HepG2 (cell line): ENCODE data around the gene PROM2. TPM values are rescaled to one million over a fixed set of nuclear protein-coding genes. Genes with fewer than 3 reads are reported as not detected.

Experiments used
- ATAC-seq: fragments of 200-7000 bp; cut with Tn5 transposase; 3 replicates; pipeline ENCODE4 v1.9.1; 2020; ENCODE audit warnings: mild to moderate bottlenecking, moderate library complexity
- BruUV-seq: library from RNA; stranded (reverse); fragments of 400-500 nt; replicated peaks from 2 replicates; lab custom pipeline; 2021; lab: Mats Ljungman, UMichigan
- CTCF ChIA-PET: fragments of 300-600 bp; formaldehyde crosslinking; extraction: SDS; loops from one replicate; lab custom pipeline; 2021; ENCODE audit warnings: low total read pairs, inconsistent platforms, low intra/inter-chr PET ratio; lab: Yijun Ruan, JAX
- POLR2A ChIA-PET: fragments of 350-600 bp; sonication (Branson Sonifier 250); formaldehyde crosslinking; loops from one replicate; lab custom pipeline; 2020; ENCODE audit warnings: antibody characterized with exemption, inconsistent platforms; lab: Yijun Ruan, JAX
- DNase-seq: peaks from one replicate; pipeline ENCODE4 v3.0.0-alpha.2; 2015; ENCODE audit warnings: low spot score
- FAIRE-seq: peaks from 3 replicates; lab custom pipeline; 2011; peaks lifted over from hg19 to GRCh38; lab: Jason Lieb, UNC
- H2AFZ ChIP-seq: one replicate; pipeline ENCODE4 v1.6.1; 2011; ENCODE audit warnings: low read length, inconsistent platforms
- H3K27ac ChIP-seq: fragments of 300-600 bp; 3 replicates; pipeline ENCODE4 v1.8.0; 2011; ENCODE audit warnings: mixed run types, mild to moderate bottlenecking, mixed read lengths, low read length, inconsistent platforms; ENCODE audit not compliant: insufficient read depth; ENCODE audit errors: extremely low read length
- H3K27me3 ChIP-seq, 2 experiments: fragments of 200-600 bp in 1 of 2; 2 replicates in 1 of 2; 3 replicates in 1 of 2; pipeline versions ENCODE4 v1.6.0 to v1.8.0; 2011; ENCODE audit warnings: low read length in 2 of 2, mild to moderate bottlenecking in 2 of 2, moderate library complexity in 2 of 2, inconsistent platforms in 1 of 2; ENCODE audit not compliant: insufficient read depth in 2 of 2, control insufficient read depth in 1 of 2
- H3K36me3 ChIP-seq, 2 experiments: fragments of 200-600 bp in 1 of 2; replicated peaks in 1 of 2; 2 replicates in 1 of 2; 3 replicates in 1 of 2; pipeline versions ENCODE4 v1.5.1 to v1.8.0; 2011; ENCODE audit warnings: low read length in 2 of 2, inconsistent platforms in 1 of 2; ENCODE audit not compliant: insufficient read depth in 2 of 2, control insufficient read depth in 1 of 2
- H3K4me1 ChIP-seq: 2 replicates; pipeline ENCODE4 v1.5.1; 2012; ENCODE audit warnings: low read length, inconsistent platforms; ENCODE audit not compliant: insufficient read depth
- H3K4me2 ChIP-seq: 2 replicates; pipeline ENCODE4 v1.6.0; 2011; ENCODE audit warnings: low read depth, low read length, inconsistent platforms
- H3K4me3 ChIP-seq, 3 experiments: fragments of 200-600 bp in 1 of 3; sonication (generic), shearing (Covaris generic) in 1 of 3; replicated peaks in 1 of 3; 2 replicates each; pipeline ENCODE4 v1.5.1; 2011 to 2016; ENCODE audit warnings: low read length in 3 of 3, inconsistent platforms in 2 of 3, low read depth in 2 of 3, mild to moderate bottlenecking in 2 of 3, control low read depth in 1 of 3, mixed read lengths in 1 of 3; ENCODE audit not compliant: insufficient read depth in 1 of 3
- H3K79me2 ChIP-seq: one replicate; pipeline ENCODE4 v1.6.1; 2011; ENCODE audit warnings: low read length, inconsistent platforms; ENCODE audit not compliant: insufficient read depth
- H3K9ac ChIP-seq: 2 replicates; pipeline ENCODE4 v1.6.0; 2011; ENCODE audit warnings: mild to moderate bottlenecking, low read depth, low read length, inconsistent platforms; ENCODE audit not compliant: insufficient read depth
- H3K9me3 ChIP-seq: 2 replicates; pipeline ENCODE4 v1.5.1; 2012; ENCODE audit warnings: mild to moderate bottlenecking, low read length
- H4K20me1 ChIP-seq: 2 replicates; pipeline ENCODE4 v1.6.0; 2011; ENCODE audit warnings: inconsistent platforms, mild to moderate bottlenecking, low read length, moderate library complexity; ENCODE audit not compliant: insufficient read depth
- HNRNPK ChIP-seq: fragments of 200-400 bp; formaldehyde crosslinking; IDR thresholded peaks from 2 replicates; pipeline ENCODE4 v1.6.1; 2018; ENCODE audit warnings: low read length, low read depth, moderate library complexity, mild to moderate bottlenecking; ENCODE audit not compliant: poor library complexity, severe bottlenecking
- SETDB1 ChIP-seq: sonication (generic); formaldehyde crosslinking; IDR thresholded peaks from 2 replicates; pipeline ENCODE4 v1.5.1; 2020; ENCODE audit warnings: missing genetic modification reagents, mild to moderate bottlenecking, borderline replicate concordance
- ZNF264 ChIP-seq: sonication (generic); formaldehyde crosslinking; IDR thresholded peaks from 2 replicates; pipeline ENCODE4 v1.4.0; 2020; ENCODE audit warnings: missing genetic modification reagents
- WGBS: methylation state at CpG from one replicate; pipeline ENCODE4 v1.1.6; 2017; ENCODE audit warnings: low lambda C conversion rate; 5-methylcytosine and 5-hydroxymethylcytosine counted together
- in situ Hi-C: cut with HindIII; loops from 2 replicates; pipeline ENCODE4 v1.10.0; 2017; ENCODE audit warnings: low pct_unique_long_range_greater_than_20kb; ENCODE audit not compliant: extremely low pct_ligation_motif_present
- intact Hi-C: fragments of 100-400 bp; cut with micrococcal nuclease; formaldehyde crosslinking; loops from one replicate; pipeline ENCODE4 v1.10.0; 2022; ENCODE audit not compliant: unreplicated experiment
- polyA plus RNA-seq, 8 experiments: library from polyadenylated mRNA; depleted of rRNA in 3 of 8; stranded (reverse) in 7 of 8; unstranded in 1 of 8; fragments of >200 nt; fragmentation: Illumina TruSeq in 4 of 8; extraction: Trizol in 4 of 8; gene quantifications; 2 replicates each; pipeline versions ENCODE4 v1.2.1 to v1.2.3, GENCODE V29; 2011 to 2016; ENCODE audit warnings: low read depth in 4 of 8, missing spikeins in 1 of 8, mixed read lengths in 1 of 8; ENCODE audit not compliant: insufficient read depth in 1 of 8
- total RNA-seq, 5 experiments: library from RNA; depleted of rRNA; stranded (reverse); fragments of >200 nt; fragmentation: Illumina TruSeq; extraction: Trizol; gene quantifications; 2 replicates each; pipeline ENCODE4 v1.2.3, GENCODE V29; 2016; ENCODE audit warnings: low read depth in 1 of 5
- TF ChIP-seq, protein P1 (sequence below): sonication (generic); formaldehyde crosslinking; IDR thresholded peaks from 2 replicates; pipeline ENCODE4 v1.4.0; 2020; ENCODE audit warnings: missing genetic modification reagents
- TF ChIP-seq, protein P2 (sequence below): sonication (generic); formaldehyde crosslinking; IDR thresholded peaks from 2 replicates; pipeline ENCODE4 v1.5.1; 2020; ENCODE audit warnings: missing genetic modification reagents, mild to moderate bottlenecking, borderline replicate concordance
- TF ChIP-seq, protein P3 (sequence below): sonication (generic); formaldehyde crosslinking; IDR thresholded peaks from 2 replicates; pipeline ENCODE4 v1.8.1; 2023; ENCODE audit warnings: missing genetic modification reagents, mild to moderate bottlenecking, borderline replicate concordance

PROM2 gene
- total and polyA plus RNA-seq, 2 of the 13 experiments (the other 11 are each of a cell fraction or from before 2014, with no cell fraction given), result not detected

DNA sequence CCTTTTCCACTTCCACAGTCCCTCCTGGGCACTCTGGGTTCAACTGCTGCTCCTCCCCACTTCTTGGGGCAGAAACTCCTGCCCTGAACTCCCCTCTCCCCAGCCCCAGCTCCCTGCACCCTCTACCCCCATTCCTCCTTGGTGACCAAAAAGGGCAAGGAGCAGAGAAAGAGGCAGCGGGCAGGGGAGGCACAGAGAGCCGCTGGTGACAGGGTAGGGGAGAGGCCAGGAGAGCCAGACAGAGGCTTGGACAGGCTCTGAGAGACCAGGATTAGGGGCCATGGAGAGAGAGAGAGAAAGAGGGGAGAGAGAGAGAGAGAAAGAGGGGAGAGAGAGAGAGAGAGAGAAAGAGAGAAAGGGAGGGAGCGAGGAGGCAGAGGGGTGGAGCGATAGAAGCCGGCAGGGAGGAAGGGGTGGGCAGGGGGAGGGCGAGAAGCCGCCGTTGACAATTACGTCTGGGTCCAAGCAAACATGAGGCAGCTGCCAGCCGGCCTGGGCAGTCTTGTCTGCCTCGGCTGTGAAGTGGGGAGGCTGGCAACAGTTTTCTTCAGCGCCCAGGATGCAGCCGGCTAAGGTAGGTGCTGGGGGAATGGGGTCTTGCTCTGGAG is 22.7 kb downstream of the PROM2 start, which contains the start of gene KCNIP3:
Gene KCNIP3, plus strand, starts transcription at position 468 of the 608 bp plus-strand sequence. Its CDS starts 92 bp downstream, at position 560.
- Histone ChIP-seq H3K4me2 (no peak within 1 kb of the TSS), H3K27me3 (peaks cover 8 to 70% of the 10 kb centered on the region in 2 experiments; a peak in 3 of 5 replicates), H3K36me3 (no peaks in the 10 kb centered on the region), H3K9ac (no peak within 1 kb of the TSS), H3K4me1 (no peaks in the 10 kb centered on the region), H3K9me3 (no peaks in the 10 kb centered on the region), H2AFZ (no peak within 1 kb of the TSS), H3K4me3 (no peak within 1 kb of the TSS), H3K27ac (no peak within 1 kb of the TSS), H3K79me2 (no peaks in the 10 kb centered on the region), H4K20me1 (no peaks in the 10 kb centered on the region; the same call in 1 of the 2 replicates)
- BruUV-seq, result no TSS peak
- whole genome bisulfite sequencing, result 6% methylated on average over 13 of the region's 13 CpGs
- POLR2A ChIA-PET, result no interaction called here
- FAIRE-seq, result no peak
- DNase-seq, result no peak
- no peak for ATAC-seq
- CTCF ChIA-PET, result no interaction called here
- intact Hi-C loops (no loop called here), in situ Hi-C loops (no loop called here)
- TF ChIP-seq, protein P1, sequence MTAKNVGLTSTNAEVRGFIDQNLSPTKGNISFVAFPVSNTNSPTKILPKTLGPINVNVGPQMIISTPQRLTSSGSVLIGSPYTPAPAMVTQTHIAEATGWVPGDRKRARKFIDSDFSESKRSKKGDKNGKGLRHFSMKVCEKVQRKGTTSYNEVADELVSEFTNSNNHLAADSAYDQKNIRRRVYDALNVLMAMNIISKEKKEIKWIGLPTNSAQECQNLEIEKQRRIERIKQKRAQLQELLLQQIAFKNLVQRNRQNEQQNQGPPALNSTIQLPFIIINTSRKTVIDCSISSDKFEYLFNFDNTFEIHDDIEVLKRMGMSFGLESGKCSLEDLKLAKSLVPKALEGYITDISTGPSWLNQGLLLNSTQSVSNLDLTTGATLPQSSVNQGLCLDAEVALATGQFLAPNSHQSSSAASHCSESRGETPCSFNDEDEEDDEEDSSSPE (CRISPR knock-in tag), result no peak

DNA sequence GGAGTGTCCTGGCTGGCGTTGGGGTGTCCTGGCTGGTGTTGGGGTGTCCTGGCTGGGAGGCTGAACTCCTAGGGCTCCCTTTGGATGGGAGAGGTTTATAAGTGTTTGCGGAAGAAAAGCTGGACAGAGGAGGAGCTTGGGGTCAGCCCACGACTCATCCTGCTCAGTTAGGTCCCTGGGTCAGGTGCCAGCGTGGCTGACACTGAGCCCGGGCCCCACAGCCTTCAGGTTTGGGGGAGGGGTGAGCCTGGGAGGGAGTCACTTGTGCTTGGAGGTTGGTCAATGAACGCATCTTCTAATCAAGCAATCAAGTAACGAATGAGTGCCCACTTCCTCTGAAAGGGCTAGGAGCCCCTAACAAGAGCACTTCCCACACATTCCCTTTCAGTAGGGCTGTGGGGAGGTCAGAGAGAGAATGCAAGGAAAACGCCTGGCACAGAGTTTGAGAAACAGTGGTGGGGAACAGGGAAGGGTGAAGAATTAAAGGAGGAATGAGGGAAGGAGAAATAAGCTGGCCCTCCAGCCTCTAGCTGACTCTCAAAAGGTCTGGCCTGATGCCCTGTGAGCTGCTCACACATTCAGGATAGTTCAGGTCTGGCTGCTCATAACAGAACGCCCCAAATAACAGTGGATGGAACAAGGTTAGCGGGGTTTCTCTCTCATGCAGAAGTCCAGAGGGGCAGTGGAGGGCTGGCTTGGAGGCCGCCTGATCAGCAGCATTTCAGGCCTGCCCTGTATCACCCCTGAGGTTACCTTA is 23.6 kb downstream of the PROM2 start:
- intact Hi-C loops, result no loop called here
- BruUV-seq, result no TSS peak

More for the DNA sequence above, 23.6 kb downstream of the PROM2 start:
- POLR2A ChIA-PET, result no interaction called here
- H3K36me3 ChIP-seq, result no peaks in the 10 kb centered on the region
- H3K4me2 ChIP-seq, result no peak overlapping the region
- WGBS, result 17% methylated on average over 11 of the region's 11 CpGs
- no peaks in the 10 kb centered on the region for H3K79me2 ChIP-seq
- H2AFZ ChIP-seq, result no peak overlapping the region
- TF ChIP-seq SETDB1 (CRISPR knock-in tag) (no peak), HNRNPK (no peak), ZNF264 (CRISPR knock-in tag) (no peak)
- TF ChIP-seq, protein P2, sequence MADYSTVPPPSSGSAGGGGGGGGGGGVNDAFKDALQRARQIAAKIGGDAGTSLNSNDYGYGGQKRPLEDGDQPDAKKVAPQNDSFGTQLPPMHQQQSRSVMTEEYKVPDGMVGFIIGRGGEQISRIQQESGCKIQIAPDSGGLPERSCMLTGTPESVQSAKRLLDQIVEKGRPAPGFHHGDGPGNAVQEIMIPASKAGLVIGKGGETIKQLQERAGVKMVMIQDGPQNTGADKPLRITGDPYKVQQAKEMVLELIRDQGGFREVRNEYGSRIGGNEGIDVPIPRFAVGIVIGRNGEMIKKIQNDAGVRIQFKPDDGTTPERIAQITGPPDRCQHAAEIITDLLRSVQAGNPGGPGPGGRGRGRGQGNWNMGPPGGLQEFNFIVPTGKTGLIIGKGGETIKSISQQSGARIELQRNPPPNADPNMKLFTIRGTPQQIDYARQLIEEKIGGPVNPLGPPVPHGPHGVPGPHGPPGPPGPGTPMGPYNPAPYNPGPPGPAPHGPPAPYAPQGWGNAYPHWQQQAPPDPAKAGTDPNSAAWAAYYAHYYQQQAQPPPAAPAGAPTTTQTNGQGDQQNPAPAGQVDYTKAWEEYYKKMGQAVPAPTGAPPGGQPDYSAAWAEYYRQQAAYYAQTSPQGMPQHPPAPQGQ (CRISPR knock-in tag), result no peak
- TF ChIP-seq, protein P3, sequence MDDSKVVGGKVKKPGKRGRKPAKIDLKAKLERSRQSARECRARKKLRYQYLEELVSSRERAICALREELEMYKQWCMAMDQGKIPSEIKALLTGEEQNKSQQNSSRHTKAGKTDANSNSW, result no peak
- H3K4me1 ChIP-seq, result no peaks in the 10 kb centered on the region
- no peak overlapping the region for H3K9ac ChIP-seq
- no peaks in the 10 kb centered on the region for H3K9me3 ChIP-seq
- no peak overlapping the region for H3K4me3 ChIP-seq
- H3K27me3 ChIP-seq, result peaks cover 8 to 65% of the 10 kb centered on the region in 2 experiments; a peak in 3 of 5 replicates
- DNase-seq (no peak), FAIRE-seq (no peak), ATAC-seq (no peak)
- no peak overlapping the region for H3K27ac ChIP-seq
- no peaks in the 10 kb centered on the region; the same call in 1 of the 2 replicates for H4K20me1 ChIP-seq
- CTCF ChIA-PET, result no interaction called here
- in situ Hi-C loops, result no loop called here
